ENCODE measurements around the gene SPSB3. TPM values are rescaled to one million over a fixed set of nuclear protein-coding genes. Genes with fewer than 3 reads are reported as not detected.
"Not testable (repeated sequence)": the region's sequence is repeated elsewhere in the genome, so short reads cannot be mapped to it uniquely, and the experiment has no call there.

Gene SPSB3
- total RNA-seq, 1 donor from 2014 or later = 51.2 TPM

DNA sequence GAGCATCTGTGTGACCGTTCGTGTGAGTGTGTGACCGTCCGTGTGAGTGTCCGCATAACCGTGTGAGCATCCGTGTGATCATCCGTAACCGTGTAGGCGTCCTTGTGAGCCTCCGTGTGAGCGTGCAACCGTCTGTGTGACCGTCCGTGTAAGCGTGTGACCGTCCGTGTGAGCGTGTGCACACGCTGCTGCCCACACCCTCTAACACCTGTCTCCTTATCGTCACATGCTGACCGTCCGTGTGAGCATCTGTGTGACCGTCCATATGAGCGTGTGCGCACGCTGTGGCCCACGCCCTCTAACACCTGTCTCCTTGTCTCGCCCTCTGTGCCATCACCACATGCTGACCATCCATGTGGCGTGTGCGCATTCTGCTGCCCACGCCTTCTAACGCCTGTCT lies 42.1 kb downstream of the SPSB3 start:
- H3K9me3 Mint-ChIP-seq = no peaks in the 10 kb centered on the region
- no peaks in the 10 kb centered on the region for H3K36me3 Mint-ChIP-seq
- no peak overlapping the region for H3K4me3 Mint-ChIP-seq
- no peak for TF ChIP-seq CTCF (conservative IDR thresholded peaks at IDR 0.05)
- no peaks in the 10 kb centered on the region for H3K4me1 Mint-ChIP-seq (ENCODE audit: unreplicated experiment)
- no peaks in the 10 kb centered on the region for H3K27me3 Mint-ChIP-seq
- no peak for DNase-seq (ENCODE audit: extremely low spot score, unreplicated experiment)
- no peak overlapping the region for H3K27ac Mint-ChIP-seq

DNA sequence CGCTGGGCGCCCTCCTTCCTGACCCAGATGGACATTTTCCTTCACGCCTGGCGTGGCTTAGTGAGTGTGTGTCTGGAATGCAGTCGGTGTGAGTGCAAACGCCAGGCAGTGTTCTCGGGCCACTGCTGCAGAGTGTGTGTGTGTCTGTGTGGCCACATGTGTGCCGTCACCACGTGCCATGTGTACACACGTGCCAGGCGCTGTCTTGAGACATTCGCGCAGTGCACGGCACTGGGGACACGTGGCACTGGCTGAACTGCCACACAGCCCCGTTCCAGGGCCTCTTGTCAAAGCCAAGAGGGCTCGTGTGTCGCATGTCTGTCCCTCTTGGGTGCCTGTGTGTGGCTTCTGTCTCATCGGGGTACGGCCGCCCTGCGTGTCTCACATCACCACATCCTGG lies 47.6 kb downstream of the SPSB3 start:
- no peak for TF ChIP-seq CTCF (conservative IDR thresholded peaks at IDR 0.05)
- H3K27ac Mint-ChIP-seq = no peak overlapping the region

DNA sequence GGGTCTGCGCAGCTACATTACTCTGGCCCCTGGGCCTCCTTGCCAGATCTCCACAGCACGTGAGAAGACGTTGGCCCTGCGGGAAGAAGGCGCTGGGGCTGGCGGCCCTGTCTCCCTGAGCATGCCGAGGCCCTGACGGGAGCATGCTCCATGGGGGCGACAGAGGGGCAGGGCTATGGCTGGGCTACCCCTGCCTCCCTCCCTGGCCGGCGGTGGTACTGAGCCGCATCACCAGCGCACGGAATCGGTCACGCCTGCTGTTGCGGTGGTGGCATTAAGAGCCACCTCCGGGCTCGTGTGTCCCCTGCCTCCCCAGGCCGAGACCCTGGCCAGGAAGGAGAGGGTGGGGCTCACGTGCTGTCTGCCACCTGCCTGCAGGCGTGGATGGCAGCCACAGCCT lies 48.2 kb downstream of the SPSB3 start:
- Mint-ChIP-seq H3K9me3 (no peaks in the 10 kb centered on the region), H3K4me1 (ENCODE audit: unreplicated experiment) (no peaks in the 10 kb centered on the region), H3K27me3 (no peaks in the 10 kb centered on the region), H3K27ac (no peak overlapping the region), H3K4me3 (no peak overlapping the region), H3K36me3 (no peaks in the 10 kb centered on the region)
- TF ChIP-seq CTCF (conservative IDR thresholded peaks at IDR 0.05) = no peak
- no peak for DNase-seq (ENCODE audit: extremely low spot score, unreplicated experiment)

More for the DNA sequence above, 47.6 kb downstream of the SPSB3 start:
- Mint-ChIP-seq H3K9me3 (no peaks in the 10 kb centered on the region), H3K4me3 (no peak overlapping the region), H3K36me3 (no peaks in the 10 kb centered on the region), H3K27me3 (no peaks in the 10 kb centered on the region), H3K4me1 (ENCODE audit: unreplicated experiment) (no peaks in the 10 kb centered on the region)
- DNase-seq (ENCODE audit: extremely low spot score, unreplicated experiment) = no peak

GRCh38 chr16:1732551-1732987 lies 49.8 kb downstream of the SPSB3 start:
- not testable (repeated sequence) for H3K36me3 Mint-ChIP-seq; H3K27me3 Mint-ChIP-seq; H3K27ac Mint-ChIP-seq; H3K4me3 Mint-ChIP-seq; H3K4me1 Mint-ChIP-seq (ENCODE audit: unreplicated experiment); H3K9me3 Mint-ChIP-seq; DNase-seq (ENCODE audit: extremely low spot score, unreplicated experiment)

DNA sequence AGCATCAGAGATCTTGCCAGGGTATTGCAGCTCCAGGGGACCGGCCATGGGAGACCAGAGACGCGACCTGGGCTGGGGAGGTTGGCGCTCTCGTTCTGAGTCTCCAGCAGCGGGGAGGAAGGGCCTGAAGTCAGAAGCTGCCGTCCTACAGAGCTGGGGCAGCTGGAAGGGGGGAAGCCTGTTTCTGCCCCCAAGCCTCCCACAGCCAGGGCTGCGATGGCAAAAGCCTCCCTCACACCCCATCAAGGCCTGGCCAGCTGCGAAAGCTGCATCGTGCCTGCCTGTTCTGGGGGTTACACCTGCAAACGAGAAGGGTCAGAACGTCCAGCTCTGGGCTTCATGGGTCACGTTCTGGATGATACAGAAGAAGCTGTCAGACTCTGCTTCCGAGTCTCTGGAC lies 50.3 kb downstream of the SPSB3 start:
- Mint-ChIP-seq H3K27ac (no peak overlapping the region), H3K4me1 (ENCODE audit: unreplicated experiment) (no peaks in the 10 kb centered on the region), H3K36me3 (peaks cover 4% of the 10 kb centered on the region), H3K27me3 (no peaks in the 10 kb centered on the region), H3K9me3 (no peaks in the 10 kb centered on the region), H3K4me3 (no peak overlapping the region)
- TF ChIP-seq CTCF (conservative IDR thresholded peaks at IDR 0.05) = no peak
- no peak for DNase-seq (ENCODE audit: extremely low spot score, unreplicated experiment)

DNA sequence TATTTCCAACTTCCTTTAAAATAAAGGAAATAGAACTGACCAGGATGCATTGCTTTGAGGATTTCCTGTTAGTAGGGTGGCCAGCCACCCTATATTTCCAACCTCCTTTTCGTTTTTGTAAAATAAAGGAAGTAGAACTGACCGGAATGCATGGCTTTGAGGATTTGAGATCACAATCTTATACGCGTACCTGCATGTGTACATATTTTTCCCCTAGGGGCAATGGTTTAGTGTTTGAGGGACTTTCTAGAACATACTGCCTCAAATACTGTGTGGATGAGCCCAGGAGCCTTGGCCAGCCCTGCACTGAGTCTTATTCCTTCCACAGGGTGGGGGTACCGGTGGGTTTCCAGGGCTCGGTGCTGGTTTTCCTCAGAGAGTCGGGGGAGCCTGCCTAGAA lies 50.8 kb downstream of the SPSB3 start:
- Mint-ChIP-seq H3K27ac (no peak overlapping the region), H3K9me3 (no peaks in the 10 kb centered on the region), H3K36me3 (peaks cover 8% of the 10 kb centered on the region), H3K27me3 (no peaks in the 10 kb centered on the region), H3K4me1 (ENCODE audit: unreplicated experiment) (no peaks in the 10 kb centered on the region), H3K4me3 (no peak overlapping the region)
- TF ChIP-seq CTCF (conservative IDR thresholded peaks at IDR 0.05) = no peak
- DNase-seq (ENCODE audit: extremely low spot score, unreplicated experiment) = no peak
